Measurements from ENCODE around the gene HAND2.

Gene HAND2

DNA sequence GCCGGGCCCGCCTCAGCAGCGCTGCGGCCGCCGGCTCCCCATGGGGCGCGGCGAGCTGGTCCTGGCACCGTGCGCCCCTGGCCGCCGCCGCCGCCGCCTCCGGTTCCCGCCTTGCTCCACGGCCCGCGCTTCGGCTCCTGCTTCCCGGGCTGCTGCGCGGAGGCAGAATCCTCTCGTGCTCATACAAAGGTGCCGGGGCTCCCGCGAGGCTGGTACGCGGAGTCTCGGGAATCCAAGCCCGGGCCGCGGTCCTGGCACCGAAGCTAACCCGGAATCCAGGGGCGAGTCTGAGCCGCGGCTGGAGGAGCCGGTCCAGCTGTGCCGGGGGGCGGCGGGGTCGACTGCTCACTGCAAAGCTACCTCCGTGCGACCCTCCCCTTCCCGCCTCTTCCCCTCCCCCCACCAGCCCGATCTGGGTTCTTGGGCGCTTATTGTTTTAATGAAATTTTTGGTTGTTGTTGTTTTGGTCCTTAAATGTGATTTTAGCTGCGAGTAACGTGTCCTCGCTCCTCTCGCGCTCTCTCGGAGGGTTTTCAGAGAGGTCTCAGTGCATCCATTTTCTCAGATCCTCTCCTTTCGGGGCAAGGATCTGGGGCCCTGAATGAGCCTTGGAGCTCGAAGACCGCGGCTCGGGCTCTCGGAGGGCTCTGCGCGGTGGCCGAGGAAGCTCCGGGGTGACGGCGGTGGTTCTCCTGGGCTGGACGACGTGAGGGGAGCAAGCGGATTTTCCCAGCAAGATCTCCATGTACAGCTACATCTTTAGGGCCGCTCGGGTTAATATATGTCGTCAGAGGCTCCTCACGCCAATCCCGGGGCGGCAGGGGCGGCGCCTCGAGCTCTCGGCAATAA lies at the start of gene HAND2:
TSS of gene HAND2 (minus strand) at position 753 of the 849 bp plus-strand sequence. CDS start 940 bp downstream, outside the sequence.
- no peak within 1 kb of the TSS for H3K27ac ChIP-seq
- TF ChIP-seq, protein P1, sequence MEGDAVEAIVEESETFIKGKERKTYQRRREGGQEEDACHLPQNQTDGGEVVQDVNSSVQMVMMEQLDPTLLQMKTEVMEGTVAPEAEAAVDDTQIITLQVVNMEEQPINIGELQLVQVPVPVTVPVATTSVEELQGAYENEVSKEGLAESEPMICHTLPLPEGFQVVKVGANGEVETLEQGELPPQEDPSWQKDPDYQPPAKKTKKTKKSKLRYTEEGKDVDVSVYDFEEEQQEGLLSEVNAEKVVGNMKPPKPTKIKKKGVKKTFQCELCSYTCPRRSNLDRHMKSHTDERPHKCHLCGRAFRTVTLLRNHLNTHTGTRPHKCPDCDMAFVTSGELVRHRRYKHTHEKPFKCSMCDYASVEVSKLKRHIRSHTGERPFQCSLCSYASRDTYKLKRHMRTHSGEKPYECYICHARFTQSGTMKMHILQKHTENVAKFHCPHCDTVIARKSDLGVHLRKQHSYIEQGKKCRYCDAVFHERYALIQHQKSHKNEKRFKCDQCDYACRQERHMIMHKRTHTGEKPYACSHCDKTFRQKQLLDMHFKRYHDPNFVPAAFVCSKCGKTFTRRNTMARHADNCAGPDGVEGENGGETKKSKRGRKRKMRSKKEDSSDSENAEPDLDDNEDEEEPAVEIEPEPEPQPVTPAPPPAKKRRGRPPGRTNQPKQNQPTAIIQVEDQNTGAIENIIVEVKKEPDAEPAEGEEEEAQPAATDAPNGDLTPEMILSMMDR (IDR thresholded peaks at IDR 0.05), result no peak
- TF ChIP-seq ZFX (IDR thresholded peaks at IDR 0.05; ENCODE audit: borderline replicate concordance), result no peak

- TF ChIP-seq, protein P1 (IDR thresholded peaks at IDR 0.05), result no peak
- TF ChIP-seq ZFX (IDR thresholded peaks at IDR 0.05; ENCODE audit: borderline replicate concordance), result no peak
- H3K27ac ChIP-seq, result no peak overlapping the region
These were observed 48.9 kb upstream of the HAND2 start for GRCh38 chr4:173578956-173579355.

DNA sequence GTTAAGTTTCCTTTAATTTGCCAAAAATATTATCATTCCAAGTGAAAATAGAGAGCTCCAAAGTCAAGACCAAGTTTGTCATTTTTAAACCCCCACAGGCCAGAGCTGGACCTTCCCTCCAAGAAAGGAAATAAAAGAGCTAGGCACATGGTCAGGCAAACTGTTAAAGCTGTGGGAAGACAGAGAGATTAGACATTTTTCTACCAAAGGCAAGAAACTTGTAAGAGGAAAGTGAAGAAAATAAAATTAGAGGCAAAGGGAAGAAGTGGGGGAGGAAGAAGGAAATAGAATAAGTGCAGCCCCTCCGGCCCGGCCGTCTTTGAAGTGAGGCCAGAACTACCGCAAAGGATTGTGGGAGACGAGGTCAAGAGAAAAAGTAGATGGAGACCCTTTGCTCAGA lies 47.9 kb upstream of the HAND2 start:
- TF ChIP-seq ZFX (IDR thresholded peaks at IDR 0.05; ENCODE audit: borderline replicate concordance), result no peak
- TF ChIP-seq, protein P1 (IDR thresholded peaks at IDR 0.05), result no peak
- no peak overlapping the region for H3K27ac ChIP-seq

- TF ChIP-seq, protein P1 (IDR thresholded peaks at IDR 0.05), result no peak
- no peak for TF ChIP-seq ZFX (IDR thresholded peaks at IDR 0.05; ENCODE audit: borderline replicate concordance)
- no peak overlapping the region for H3K27ac ChIP-seq
These were observed 45.6 kb upstream of the HAND2 start for GRCh38 chr4:173575482-173576152.

DNA sequence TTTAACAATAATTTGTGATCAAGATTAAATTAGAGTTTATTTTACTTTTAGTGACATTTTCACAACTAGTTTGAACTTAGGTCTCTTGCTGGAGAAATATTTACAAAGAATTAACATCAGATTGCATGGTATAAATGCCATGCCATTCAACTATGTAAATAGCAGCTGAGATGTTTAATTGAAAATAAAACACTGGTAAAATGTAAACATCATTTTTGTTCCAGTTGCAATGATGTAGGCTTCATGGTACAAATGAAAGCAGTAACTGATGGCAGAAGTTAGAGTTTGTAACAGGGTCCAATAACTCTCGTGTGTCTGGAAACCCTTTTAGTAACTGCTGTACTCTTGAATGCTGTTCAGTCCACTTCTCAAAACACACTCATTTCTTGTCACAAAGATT lies 43.7 kb upstream of the HAND2 start:
- TF ChIP-seq, protein P1 (IDR thresholded peaks at IDR 0.05), result no peak
- no peak for TF ChIP-seq ZFX (IDR thresholded peaks at IDR 0.05; ENCODE audit: borderline replicate concordance)

GRCh38 chr4:173573286-173573685 lies 43.3 kb upstream of the HAND2 start:
- TF ChIP-seq, protein P1 (IDR thresholded peaks at IDR 0.05), result no peak
- TF ChIP-seq ZFX (IDR thresholded peaks at IDR 0.05; ENCODE audit: borderline replicate concordance), result no peak
- no peak overlapping the region for H3K27ac ChIP-seq

More for the DNA sequence above, 43.7 kb upstream of the HAND2 start:
- no peak overlapping the region for H3K27ac ChIP-seq

Data from 22Rv1 (cell line).